IPS DF 4.7 (cell line): Measurements from ENCODE around the gene TES.
"Not testable (repeated sequence)": the region's sequence is repeated elsewhere in the genome, so short reads cannot be mapped to it uniquely, and the experiment has no call there.

Experiments
- DNase-seq: peaks from one replicate; pipeline ENCODE4 v3.0.0-alpha.2; 2013; ENCODE audit warnings: low spot score; ENCODE audit errors: extremely low read depth

Gene TES

DNA sequence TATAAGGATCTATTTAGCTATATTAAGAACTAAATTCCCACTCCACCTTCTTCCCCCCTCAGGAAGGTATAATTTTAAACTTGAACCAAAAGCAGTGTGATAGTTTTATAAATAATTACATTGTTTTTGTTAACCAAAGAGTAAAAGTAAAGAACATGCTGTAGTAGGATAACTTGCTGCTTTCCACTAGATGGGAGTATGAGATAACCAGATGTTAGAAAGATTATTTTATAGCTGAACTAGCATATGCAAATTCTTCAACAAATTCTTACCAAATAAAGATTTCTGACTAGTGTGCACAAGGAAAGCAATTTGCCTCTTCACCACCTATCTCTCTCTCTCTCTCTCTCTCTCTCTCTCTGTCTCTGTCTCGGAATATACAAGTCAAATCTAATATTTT lies 31.8 kb downstream of the TES start:
- DNase-seq, result no peak

DNA sequence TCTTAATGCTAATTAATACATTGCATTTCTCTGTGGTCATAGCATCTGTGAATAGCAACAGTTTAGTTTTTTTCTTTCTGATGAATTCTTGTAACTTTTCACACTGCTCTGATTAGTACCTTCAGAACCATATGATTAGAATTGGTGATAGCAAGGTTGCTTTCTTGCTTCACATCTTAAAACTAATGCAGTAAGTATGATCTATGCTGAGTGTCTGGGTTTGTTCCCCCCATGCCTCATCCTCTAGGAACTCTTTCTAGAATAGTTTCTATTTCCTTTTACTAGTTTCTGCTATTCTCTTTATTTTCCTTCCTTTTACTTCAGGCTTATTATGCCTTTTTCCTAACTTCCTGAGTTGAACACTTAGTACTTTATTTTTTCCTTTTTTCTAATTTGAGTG lies 32.4 kb downstream of the TES start:
- DNase-seq, result no peak

DNA sequence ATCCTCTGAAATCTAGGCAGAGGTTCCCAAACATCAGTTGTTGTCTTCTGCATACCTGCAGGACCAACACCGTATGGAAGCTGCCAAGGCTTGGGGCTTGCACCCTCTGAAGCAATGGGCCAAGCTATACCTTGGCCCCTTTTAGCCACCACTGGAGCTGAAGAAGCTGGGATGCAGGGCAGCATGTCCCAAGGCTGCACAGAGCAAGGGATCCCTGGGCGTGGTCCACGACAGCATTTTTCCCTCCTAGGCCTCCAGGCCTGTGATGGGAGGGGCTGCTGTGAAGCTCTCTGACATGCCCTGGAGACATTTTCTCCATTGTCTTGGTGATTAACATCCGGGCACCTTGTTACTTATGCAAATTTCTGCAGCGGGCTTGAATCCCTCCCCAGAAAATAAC lies 34.5 kb downstream of the TES start:
- DNase-seq, result not testable (repeated sequence)

DNA sequence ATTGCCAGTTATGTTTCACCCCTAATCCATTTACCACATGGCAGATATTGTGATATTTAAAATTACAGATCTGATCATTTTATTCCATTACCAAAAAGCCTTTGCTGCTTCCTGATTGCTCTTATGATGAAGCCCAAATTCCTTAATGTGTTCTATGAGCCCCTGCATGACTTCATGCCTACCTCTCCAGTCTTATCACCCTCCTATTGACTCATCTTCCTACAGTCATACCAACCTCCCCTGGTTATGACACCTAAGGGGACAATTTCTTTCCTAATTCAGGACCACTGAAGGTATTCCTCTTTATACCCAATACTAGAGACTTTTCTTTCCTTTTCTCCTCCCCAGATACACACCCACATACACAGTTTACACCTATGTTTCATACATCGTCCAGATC lies 36.0 kb downstream of the TES start:
- no peak for DNase-seq

DNA sequence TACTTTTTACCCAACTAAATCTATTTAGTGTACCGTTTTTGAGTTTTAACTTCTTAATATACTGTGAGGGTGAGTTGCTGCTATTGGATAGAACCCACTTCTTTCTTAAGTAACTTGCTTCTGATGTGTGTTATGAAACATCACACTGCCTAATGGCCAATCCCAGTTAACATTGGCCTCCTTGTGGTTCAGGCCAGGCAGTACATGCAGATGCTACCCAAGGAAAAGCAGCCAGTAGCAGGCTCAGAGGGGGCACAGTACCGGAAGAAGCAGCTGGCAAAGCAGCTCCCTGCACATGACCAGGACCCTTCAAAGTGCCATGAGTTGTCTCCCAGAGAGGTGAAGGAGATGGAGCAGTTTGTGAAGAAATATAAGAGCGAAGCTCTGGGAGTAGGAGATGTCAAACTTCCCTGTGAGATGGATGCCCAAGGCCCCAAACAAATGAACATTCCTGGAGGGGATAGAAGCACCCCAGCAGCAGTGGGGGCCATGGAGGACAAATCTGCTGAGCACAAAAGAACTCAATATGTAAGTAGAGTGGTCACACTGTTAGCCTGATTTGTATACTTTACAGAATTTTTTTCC lies 39.7 kb downstream of the TES start:
- no peak for DNase-seq

DNA sequence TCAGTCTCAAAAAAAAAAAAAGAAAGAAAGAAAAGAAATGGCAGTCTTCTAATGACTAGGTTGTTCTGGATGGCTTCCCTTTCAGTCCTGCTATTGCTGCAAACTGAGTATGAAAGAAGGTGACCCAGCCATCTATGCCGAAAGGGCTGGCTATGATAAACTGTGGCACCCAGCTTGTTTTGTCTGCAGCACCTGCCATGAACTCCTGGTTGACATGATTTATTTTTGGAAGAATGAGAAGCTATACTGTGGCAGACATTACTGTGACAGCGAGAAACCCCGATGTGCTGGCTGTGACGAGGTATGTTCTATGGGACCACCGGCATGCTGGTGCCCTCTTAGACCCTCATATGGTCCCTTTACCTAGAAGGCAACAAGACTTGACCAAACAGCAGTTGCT lies 41.3 kb downstream of the TES start:
- DNase-seq, result no peak

DNA sequence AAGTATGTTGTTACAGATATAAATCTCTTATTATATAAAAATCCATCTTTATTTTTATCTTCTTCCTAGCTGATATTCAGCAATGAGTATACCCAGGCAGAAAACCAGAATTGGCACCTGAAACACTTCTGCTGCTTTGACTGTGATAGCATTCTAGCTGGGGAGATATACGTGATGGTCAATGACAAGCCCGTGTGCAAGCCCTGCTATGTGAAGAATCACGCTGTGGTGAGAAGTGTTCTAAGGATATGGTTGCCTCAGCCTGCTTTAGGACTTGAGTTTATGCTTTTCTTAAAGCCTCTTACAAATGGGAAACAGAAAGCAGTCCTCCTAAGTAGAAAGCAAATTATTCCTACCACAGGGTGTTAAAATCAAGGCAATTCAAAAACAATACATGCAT lies 41.9 kb downstream of the TES start:
- DNase-seq, result no peak

DNA sequence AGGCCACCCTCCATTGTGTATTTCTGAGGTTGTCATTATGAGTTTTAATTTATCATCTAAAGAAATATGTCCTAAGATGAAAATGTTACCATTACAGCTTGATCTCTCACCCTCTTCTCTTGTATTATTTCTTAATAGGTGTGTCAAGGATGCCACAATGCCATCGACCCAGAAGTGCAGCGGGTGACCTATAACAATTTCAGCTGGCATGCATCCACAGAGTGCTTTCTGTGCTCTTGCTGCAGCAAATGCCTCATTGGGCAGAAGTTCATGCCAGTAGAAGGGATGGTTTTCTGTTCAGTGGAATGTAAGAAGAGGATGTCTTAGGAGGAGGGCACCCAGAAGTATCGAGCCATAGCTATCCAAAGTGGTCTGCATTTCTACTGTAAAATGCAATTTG lies 46.8 kb downstream of the TES start:
- no peak for DNase-seq

DNA sequence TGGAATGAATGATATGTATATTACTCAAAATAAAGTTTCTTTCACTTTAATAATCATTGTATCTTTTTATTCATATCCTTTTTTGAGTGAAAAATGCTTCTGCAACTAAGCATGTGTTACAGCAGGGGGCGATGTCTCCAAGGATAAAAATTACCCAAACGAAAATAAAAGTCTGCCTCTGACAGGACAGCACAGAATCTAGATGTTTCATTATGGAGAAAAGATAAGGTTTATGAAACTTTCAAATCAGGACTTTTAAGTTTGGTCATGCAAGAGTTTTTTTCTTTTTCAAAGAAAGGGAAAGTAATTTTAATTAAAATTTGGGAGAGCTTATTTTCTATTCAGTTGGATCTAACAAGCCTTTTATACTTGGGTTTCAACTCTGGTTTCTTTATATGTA lies 48.4 kb downstream of the TES start:
- DNase-seq, result no peak

DNA sequence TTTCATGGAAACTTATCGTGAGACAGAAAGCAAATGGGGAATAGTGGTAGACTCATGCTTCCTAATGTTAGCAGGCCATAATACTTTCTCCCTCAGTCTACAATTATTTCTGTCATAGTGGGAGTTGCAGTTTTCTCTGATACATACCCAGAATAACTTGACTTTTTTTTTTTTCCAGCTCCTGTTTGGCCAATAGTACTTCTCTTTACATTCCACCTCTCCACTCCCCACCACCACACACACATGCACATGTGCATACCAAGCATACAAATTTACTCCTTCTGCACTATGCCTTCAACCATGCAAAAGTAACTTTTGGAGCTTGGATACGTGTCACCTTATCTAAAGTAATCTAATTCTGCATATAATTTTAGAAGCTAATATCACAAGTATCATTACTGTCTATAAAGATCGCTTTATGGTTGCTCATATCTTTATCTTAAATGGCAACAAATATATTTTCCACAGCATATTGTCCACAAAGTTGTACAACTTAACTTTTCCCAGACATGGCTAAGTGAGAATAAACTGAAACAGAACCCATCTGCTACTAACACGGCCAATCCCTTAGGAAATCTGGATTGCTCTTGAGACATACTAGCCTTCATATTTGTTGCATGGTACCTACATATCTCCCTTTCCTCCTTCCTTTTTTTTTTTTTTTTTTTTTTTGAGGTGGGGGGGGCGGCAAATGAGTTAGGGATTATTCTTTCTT lies 49.0 kb downstream of the TES start:
- DNase-seq, result no peak

DNA sequence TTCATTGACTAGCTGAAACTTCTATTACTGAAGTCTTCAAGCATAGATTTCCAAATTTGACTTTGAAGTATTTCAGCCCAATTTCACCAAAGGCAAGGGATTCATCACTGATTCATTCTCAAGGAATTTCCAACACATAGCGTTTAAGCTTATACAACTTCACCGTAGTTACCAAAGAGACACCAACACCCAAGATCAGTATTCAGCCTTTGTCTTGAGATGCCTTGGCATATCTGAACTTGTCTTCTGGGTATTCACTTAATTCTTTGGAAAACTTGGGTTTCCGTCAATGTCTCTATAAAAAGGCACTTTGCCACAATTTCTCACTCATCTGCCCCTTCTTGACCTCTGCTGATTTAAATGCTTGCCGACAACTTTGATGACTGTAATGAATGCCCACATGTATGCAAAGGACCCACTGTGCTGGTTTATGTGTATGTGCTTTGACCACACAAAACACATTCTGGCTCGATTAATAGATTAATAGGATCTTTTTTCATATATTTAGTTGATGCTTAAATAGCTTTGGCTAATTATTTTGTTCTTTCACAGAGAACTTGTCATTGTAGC lies 49.6 kb downstream of the TES start:
- no peak for DNase-seq

DNA sequence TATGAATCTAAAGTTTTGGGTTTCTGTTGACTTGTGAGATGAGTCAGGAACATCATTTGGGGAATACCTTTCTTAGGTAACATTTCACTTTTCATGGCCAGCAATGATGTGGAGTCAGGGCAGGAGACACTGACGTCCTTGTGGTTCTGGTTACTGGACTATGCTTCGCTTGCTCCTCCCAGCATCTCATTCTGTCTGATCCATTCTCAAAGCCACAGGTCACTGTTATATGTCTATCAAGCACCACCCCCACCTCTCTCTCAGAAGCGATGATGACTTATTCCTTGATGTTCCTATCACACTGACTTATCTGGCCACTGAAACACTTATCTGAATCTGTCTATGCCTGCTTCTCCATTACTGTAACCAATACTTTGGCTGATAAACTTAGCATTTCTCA lies 51.6 kb downstream of the TES start:
- no peak for DNase-seq

DNA sequence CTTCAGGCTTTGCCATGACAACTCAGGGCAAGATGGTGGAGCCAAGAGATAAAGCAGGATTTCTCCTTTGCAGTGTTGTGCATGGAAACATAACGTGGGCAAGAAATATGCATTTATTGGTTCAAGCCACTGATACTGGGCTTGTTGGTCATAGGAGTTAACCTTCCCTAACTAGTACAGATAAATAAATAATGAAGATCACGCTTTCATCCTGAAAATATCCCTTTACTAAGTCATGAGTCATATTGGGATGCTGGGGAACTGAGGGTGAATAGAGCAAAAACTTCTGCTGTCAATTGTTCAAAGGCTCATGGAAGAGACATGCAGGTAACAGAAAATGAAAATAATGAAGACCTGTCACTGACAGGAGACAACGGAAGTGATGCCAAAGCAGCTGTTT lies 55.5 kb downstream of the TES start:
- DNase-seq, result no peak

DNA sequence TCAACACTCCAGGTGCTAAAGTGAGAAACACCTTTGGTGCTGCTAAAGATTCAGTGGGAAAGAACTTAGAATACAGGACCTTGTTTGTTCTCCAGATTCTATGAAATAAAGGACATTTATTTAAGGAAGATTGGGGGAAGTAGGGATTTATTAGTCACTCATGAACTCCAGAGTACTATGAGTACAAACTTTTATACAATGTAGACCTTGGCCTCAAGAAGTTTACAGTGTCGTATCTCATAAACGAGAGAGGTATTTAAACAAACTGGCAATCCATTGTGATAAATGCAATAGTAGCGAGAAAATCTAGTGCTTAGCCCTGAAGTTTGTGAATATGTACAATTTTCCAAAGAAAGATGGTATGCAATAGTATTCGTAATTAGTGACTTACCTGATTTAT lies 59.1 kb downstream of the TES start:
- no peak for DNase-seq

DNA sequence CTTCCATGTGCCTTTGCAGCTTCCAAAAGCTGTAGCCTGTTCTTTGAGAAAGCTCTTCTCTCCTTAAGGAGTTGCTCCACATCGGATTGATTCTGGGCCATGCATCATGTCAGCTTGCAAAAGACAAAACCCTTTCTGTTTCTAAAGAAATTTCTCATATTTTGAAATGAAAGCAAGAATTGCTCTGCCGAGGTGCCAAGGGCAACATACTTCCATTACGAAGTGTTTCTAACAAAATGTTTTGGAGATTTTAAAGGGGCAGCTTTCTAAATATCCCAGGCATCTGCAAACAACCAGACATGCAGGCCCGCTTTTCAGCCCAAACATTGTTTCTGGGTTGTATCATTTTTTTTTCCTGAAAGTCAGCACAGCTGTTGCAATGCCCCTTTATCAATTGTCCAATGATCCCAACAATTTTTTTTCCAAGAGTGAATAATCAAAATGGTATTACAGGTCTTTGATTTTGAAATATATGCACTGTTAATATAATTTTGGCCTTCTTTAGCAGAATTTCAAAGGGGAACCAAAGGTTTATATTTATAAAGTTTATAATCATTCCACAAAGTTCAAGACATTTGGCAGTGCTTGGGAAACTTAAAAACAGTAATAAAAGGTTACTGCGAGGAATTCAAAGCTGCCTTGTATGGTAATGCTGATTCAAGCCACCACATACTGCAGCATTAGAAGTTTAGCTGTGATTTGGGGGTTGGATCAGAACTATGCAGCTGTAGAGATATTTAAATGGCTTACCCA lies 61.0 kb downstream of the TES start:
- DNase-seq, result no peak

DNA sequence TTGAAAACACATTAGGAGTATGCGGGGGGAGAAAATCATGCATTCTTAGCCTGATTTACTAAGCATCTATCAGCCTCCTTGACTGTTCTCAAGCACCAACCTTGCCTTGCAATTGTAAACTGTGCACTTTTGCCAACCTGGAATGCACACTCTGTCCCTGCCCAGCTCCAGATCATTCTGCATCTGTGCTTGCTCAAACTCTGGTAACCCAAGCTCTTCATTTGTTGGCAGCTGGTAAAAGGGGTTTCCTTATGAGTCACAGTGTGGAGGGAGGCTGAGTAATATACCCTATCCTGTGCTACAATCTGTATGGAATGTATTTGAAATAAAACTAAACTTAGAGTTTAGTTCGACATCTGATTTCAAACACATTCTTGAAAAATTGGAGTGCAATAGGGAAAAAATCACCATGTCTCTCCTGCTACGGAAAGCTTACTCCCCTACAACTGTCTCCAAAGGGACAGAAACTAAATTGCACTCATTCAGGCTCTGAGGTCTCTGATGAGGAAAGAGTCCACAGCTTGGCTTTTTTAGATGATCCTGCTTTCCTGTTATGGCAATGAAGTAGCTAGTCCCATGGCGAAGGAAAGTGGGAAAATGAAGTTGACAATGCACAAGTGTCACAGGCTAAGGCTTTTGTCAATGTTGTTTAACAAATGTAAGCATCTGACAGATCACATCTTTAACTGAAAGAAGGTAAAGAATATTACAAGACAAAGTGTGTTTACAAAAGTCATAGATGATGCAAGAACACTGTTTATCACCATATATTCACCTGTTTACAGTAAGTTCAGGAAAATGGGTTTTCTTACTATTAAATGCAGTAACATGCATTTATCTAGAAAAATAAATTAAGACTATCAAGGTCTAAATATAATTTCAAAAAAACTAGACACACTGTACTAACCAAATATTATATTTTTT lies 61.9 kb downstream of the TES start:
- no peak for DNase-seq

DNA sequence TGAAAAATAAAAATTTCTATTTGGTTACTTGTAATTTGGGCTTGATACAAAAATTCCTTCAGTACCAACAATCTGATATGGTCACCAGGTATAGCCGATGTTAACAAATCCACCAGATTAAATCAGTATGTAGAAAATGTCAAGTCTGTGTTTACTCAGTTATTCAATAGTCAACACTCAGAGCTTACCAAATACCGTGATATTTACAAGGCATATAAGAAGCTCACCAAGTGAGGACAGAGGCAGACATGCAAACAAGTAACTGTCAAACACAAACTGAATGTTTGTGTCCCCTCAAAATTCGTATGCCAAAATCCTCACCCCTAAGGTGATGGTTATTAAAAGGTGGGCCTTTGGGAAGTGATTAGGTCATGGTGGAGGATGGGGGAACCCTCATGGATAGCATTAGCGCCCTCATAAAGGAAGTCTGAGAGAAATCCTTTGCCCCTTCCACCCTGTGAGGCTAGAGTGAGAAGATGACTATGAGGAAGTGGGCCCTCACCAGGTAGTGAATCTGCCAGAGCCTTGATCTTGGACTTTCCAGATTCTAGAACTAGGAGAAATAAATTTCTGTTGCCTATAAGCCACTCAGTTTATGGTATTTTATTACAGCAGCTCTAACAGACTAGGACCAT lies 63.1 kb downstream of the TES start:
- no peak for DNase-seq

DNA sequence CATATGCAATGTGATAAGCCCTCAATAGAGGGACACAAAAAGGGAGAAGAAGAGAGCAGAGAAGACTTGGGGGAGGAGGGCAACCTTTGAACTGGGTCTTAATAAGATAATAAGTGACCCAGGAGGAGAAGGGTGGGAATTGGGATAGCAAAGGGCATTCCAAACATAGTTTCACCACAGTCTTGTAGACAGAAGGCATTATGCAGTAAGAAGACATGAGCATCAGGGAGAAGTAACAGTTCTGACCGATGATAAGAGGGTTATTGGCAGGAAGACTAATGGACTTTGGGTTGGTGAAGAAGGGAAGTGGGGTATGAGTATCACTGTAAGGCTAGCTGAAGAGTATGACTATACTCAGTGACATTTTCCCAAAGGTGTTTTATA lies 63.6 kb downstream of the TES start:
- no peak for DNase-seq

DNA sequence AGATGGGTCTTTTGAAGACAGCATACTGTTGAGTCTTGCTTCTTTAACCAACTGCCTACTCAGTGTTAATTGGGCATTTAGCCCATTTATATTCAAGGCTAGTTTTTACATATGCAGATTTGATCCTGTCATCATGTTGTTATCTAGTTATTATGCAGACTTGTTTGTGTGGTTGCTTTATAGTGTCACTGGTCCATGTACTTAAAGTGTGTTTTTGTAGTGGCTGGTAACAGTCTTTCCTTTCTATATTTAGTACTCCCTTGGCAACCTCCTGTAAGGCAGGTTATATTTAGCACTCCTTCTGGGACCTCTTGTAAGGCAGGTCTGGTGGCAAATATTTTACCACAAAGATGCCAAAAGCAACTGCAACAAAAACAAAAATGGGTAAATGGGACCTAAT lies 66.7 kb downstream of the TES start:
- DNase-seq, result no peak

DNA sequence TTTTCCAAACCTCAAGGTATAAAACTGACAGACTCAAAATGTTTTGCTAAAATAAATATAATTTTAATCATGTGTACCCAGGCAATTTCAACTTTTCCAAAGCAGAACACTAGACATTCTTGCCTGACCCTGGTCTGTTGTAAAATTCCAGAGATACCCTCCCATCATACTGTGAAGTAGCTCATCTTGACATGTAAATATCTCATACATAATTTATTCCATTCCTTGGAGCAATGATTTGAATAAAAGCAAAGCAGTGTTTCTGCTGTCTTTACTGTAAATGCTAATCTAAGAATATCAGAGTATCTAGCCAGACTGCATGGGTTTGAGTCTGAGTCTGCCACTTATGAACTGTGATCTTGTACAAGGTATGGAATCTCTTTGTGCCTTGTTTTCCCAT lies 68.9 kb downstream of the TES start:
- no peak for DNase-seq

DNA sequence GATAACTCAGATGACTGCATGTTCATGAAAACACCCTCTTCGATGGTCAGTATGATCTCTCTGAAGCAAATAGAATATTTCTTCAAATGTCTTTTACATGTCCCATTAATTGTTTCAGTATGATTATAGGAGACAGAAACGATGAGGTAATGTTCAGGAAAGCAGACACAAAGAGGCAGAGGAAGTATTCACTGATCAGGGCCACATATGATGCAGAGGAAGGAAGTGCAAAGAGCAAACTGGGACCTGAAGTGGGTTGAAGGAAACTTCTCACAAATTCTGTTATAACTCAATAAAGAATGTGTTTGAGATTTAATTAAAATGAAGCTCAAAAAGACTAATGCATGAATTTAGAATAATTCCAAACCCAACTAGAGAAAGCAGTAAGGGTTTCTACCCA lies 70.5 kb downstream of the TES start:
- no peak for DNase-seq
